Lung (tissue), 12 donors: ENCODE results near the gene TRIM45. TPM values are rescaled to one million over a fixed set of nuclear protein-coding genes. Genes with fewer than 3 reads are reported as not detected.

Experiments used
- ATAC-seq: fragments of 200-7000 bp; cut with Tn5 transposase; one replicate; pipeline ENCODE4 v1.9.1; 2020; ENCODE audit warnings: moderate number of reproducible peaks; ENCODE audit not compliant: insufficient read depth, low FRiP score
- DNase-seq, 3 donors: peaks; one replicate each; pipeline ENCODE4 v3.0.0-alpha.2; 2013 to 2017
- H3K27ac ChIP-seq, 2 donors: one replicate each; pipeline ENCODE4 v1.5.1; 2013; ENCODE audit warnings: mild to moderate bottlenecking in 2 of 2, moderate library complexity in 2 of 2, control low read depth in 1 of 2, inconsistent platforms in 1 of 2, low read depth in 1 of 2, low read length in 1 of 2
- H3K27me3 ChIP-seq, 3 donors: one replicate each; pipeline ENCODE4 v1.5.1; 2013; ENCODE audit warnings: low read length in 2 of 3; ENCODE audit not compliant: control insufficient read depth in 3 of 3, insufficient read depth in 3 of 3
- H3K36me3 ChIP-seq, 4 donors: one replicate each; pipeline ENCODE4 v1.5.1; 2013; ENCODE audit warnings: low read length in 4 of 4, mild to moderate bottlenecking in 1 of 4, moderate library complexity in 1 of 4; ENCODE audit not compliant: control insufficient read depth in 4 of 4, insufficient read depth in 4 of 4
- H3K4me1 ChIP-seq, 5 donors: one replicate each; pipeline ENCODE4 v1.5.1; 2013; ENCODE audit warnings: low read length in 5 of 5, mild to moderate bottlenecking in 2 of 5, moderate library complexity in 1 of 5; ENCODE audit not compliant: control insufficient read depth in 5 of 5, insufficient read depth in 5 of 5
- H3K4me3 ChIP-seq: one replicate; pipeline ENCODE4 v1.5.1; 2013; ENCODE audit warnings: mild to moderate bottlenecking, control low read depth, moderate library complexity
- H3K9ac ChIP-seq, 2 donors: one replicate each; pipeline ENCODE4 v1.5.1; 2013; ENCODE audit warnings: low read length in 2 of 2, control low read depth in 1 of 2; ENCODE audit not compliant: insufficient read depth in 1 of 2
- H3K9me3 ChIP-seq, 4 donors: one replicate each; pipeline ENCODE4 v1.5.1; 2013; ENCODE audit warnings: low read length in 3 of 4, mild to moderate bottlenecking in 1 of 4, moderate library complexity in 1 of 4; ENCODE audit not compliant: control insufficient read depth in 4 of 4, insufficient read depth in 3 of 4
- CTCF ChIP-seq: IDR thresholded peaks from 2 replicates; pipeline ENCODE4 v1.5.1; 2012; ENCODE audit warnings: mild to moderate bottlenecking; ENCODE audit errors: control extremely low read depth, extremely low read depth
- WGBS, 2 donors: extraction: QIAGEN DNeasy Blood & Tissue Kit; methylation state at CpG; one replicate each; pipeline ENCODE4 v1.1.7; 2013; 5-methylcytosine and 5-hydroxymethylcytosine counted together
- polyA plus RNA-seq, 2 donors: library from polyadenylated mRNA; stranded (reverse); fragments of 200-250 nt; gene quantifications; one replicate each; pipeline ENCODE4 v1.2.1, GENCODE V29; 2013
- total RNA-seq, 2 donors: library from RNA; depleted of rRNA in 1 of 2; stranded (reverse); fragments of >200 nt in 1 of 2; gene quantifications; one replicate each; pipeline ENCODE4 v1.2.1, GENCODE V29; 2014 to 2021
- donor health status: control.
- donor health status: control.
- donor health status: Bipolar disorder and iron deficiency.
- donor health status: healthy.
- donor health status: DM: yes; HTN: yes; CAD: no.

The TRIM45 gene
- total and polyA plus RNA-seq, 4 donors, result 0.41 to 6.0 (median 3.0) TPM

GRCh38 chr1:117142200-117142599 lies 20.7 kb upstream of the TRIM45 start:
- DNase-seq, result no peak
- Histone ChIP-seq H3K27ac (no peak overlapping the region), H3K27me3 (no peaks in the 10 kb centered on the region), H3K9me3 (no peaks in the 10 kb centered on the region), H3K4me3 (no peak overlapping the region), H3K9ac (no peak overlapping the region), H3K4me1 (no peaks in the 10 kb centered on the region), H3K36me3 (no peaks in the 10 kb centered on the region)
- TF ChIP-seq CTCF, result no peak
- WGBS, 2 donors, result 88 to 92% methylated on average over 2 of the region's 2 CpGs
- no peak for ATAC-seq

GRCh38 chr1:117138561-117138960 lies 17.0 kb upstream of the TRIM45 start:
- no peaks in the 10 kb centered on the region for H3K9me3 ChIP-seq
- H3K36me3 ChIP-seq, result no peaks in the 10 kb centered on the region
- no peak overlapping the region for H3K9ac ChIP-seq
- no peak overlapping the region for H3K4me3 ChIP-seq
- no peak overlapping the region for H3K27ac ChIP-seq
- no peak for TF ChIP-seq CTCF
- 90 to 95% methylated on average over 1 of the region's 1 CpG for WGBS, 2 donors
- H3K27me3 ChIP-seq, result no peaks in the 10 kb centered on the region
- H3K4me1 ChIP-seq, result no peaks in the 10 kb centered on the region
- ATAC-seq, result no peak
- no peak for DNase-seq

- DNase-seq (no peak), ATAC-seq (no peak)
- no peak overlapping the region for H3K4me3 ChIP-seq
- no peak for TF ChIP-seq CTCF
- WGBS, 2 donors, result 93 to 96% methylated on average over 3 of the region's 3 CpGs
- no peaks in the 10 kb centered on the region for H3K36me3 ChIP-seq
- no peaks in the 10 kb centered on the region for H3K9me3 ChIP-seq
- no peak overlapping the region for H3K27ac ChIP-seq
- H3K9ac ChIP-seq, result no peak overlapping the region
- no peaks in the 10 kb centered on the region for H3K4me1 ChIP-seq
- H3K27me3 ChIP-seq, result no peaks in the 10 kb centered on the region
Measured at GRCh38 chr1:117138106-117138505, 16.6 kb upstream of the TRIM45 start.

GRCh38 chr1:117137281-117137855 lies 15.8 kb upstream of the TRIM45 start:
- ATAC-seq, result no peak
- H3K4me3 ChIP-seq, result no peak overlapping the region
- H3K27ac ChIP-seq, result no peak overlapping the region
- no peak overlapping the region for H3K9ac ChIP-seq
- H3K27me3 ChIP-seq, result no peaks in the 10 kb centered on the region
- H3K9me3 ChIP-seq, result no peaks in the 10 kb centered on the region
- H3K4me1 ChIP-seq, result no peaks in the 10 kb centered on the region
- no peaks in the 10 kb centered on the region for H3K36me3 ChIP-seq
- TF ChIP-seq CTCF, result no peak
- WGBS, 2 donors, result 79% methylated on average over 3 of the region's 3 CpGs
- no peak for DNase-seq
